Loucy (cell line): Measurements from ENCODE around the gene TEX48.

ENCODE experiments used
- H2AFZ ChIP-seq: fragments of 200-600 bp; sonication (generic); 2 replicates; pipeline ENCODE4 v1.6.0; 2016; ENCODE audit warnings: antibody characterized with exemption, mild to moderate bottlenecking, low read length, moderate library complexity
- H3F3A ChIP-seq: fragments of 200-600 bp; 2 replicates; pipeline ENCODE4 v1.6.0; 2016; ENCODE audit warnings: antibody characterized with exemption, low read depth, mild to moderate bottlenecking
- H3K27me3 ChIP-seq: fragments of 200-600 bp; sonication (generic); 2 replicates; pipeline ENCODE4 v1.6.1; 2014; ENCODE audit warnings: low read length, mild to moderate bottlenecking; ENCODE audit not compliant: insufficient read depth, poor library complexity, severe bottlenecking
- H3K36me3 ChIP-seq: fragments of 200-600 bp; sonication (generic); 2 replicates; pipeline ENCODE4 v1.6.1; 2016; ENCODE audit warnings: low read length; ENCODE audit not compliant: insufficient read depth
- H3K4me1 ChIP-seq: fragments of 200-600 bp; sonication (generic); 2 replicates; pipeline ENCODE4 v1.5.1; 2014; ENCODE audit warnings: low read length, mild to moderate bottlenecking; ENCODE audit not compliant: insufficient read depth, poor library complexity, severe bottlenecking
- H3K4me2 ChIP-seq: fragments of 200-600 bp; sonication (generic); 2 replicates; pipeline ENCODE4 v1.6.0; 2014; ENCODE audit warnings: antibody characterized with exemption, low read length, low read depth, mild to moderate bottlenecking; ENCODE audit not compliant: poor library complexity, severe bottlenecking
- H3K4me3 ChIP-seq: fragments of 200-600 bp; sonication (generic); 2 replicates; pipeline ENCODE4 v1.5.1; 2014; ENCODE audit warnings: low read length, mild to moderate bottlenecking, mixed read lengths; ENCODE audit not compliant: poor library complexity, severe bottlenecking
- H3K79me2 ChIP-seq: fragments of 200-600 bp; sonication (generic); 2 replicates; pipeline ENCODE4 v1.6.1; 2014; ENCODE audit warnings: low read length; ENCODE audit not compliant: insufficient read depth
- H3K9ac ChIP-seq: fragments of 200-600 bp; sonication (generic); 2 replicates; pipeline ENCODE4 v1.6.0; 2014; ENCODE audit warnings: mild to moderate bottlenecking, low read depth, low read length, moderate library complexity; ENCODE audit not compliant: poor library complexity, severe bottlenecking
- H3K9me2 ChIP-seq: fragments of 200-600 bp; sonication (generic); replicated peaks from 2 replicates; pipeline ENCODE4 v1.6.1; 2016; ENCODE audit warnings: low read depth, low read length, mixed read lengths
- H3K9me3 ChIP-seq: fragments of 200-600 bp; sonication (generic); 2 replicates; pipeline ENCODE4 v1.6.1; 2014; ENCODE audit warnings: mild to moderate bottlenecking, antibody characterized with exemption, low read length, low read depth; ENCODE audit not compliant: insufficient read depth
- H4K20me1 ChIP-seq: fragments of 200-600 bp; sonication (generic); 2 replicates; pipeline ENCODE4 v1.6.0; 2014; ENCODE audit warnings: antibody characterized with exemption, low read length, mild to moderate bottlenecking; ENCODE audit not compliant: insufficient read depth, poor library complexity, severe bottlenecking
- CTCF ChIP-seq: fragments of 200-600 bp; sonication (generic); conservative IDR thresholded peaks from 2 replicates; pipeline ENCODE4 v1.5.1; 2014; ENCODE audit warnings: mild to moderate bottlenecking, antibody characterized with exemption, low read length
- EZH2phosphoT487 ChIP-seq: fragments of 200-600 bp; IDR thresholded peaks from 2 replicates; pipeline ENCODE4 v1.6.1; 2018; ENCODE audit warnings: antibody characterized with exemption, mild to moderate bottlenecking, moderate library complexity, borderline replicate concordance

The TEX48 gene

GRCh38 chr9:114690308-114690707 lies 8.3 kb upstream of the TEX48 start:
- no peaks in the 10 kb centered on the region for H3K9me2 ChIP-seq
- no peaks in the 10 kb centered on the region for H3K27me3 ChIP-seq
- no peaks in the 10 kb centered on the region for H3F3A ChIP-seq
- no peaks in the 10 kb centered on the region for H4K20me1 ChIP-seq
- no peak overlapping the region for H3K4me3 ChIP-seq
- H3K4me1 ChIP-seq = no peaks in the 10 kb centered on the region
- H3K36me3 ChIP-seq = no peaks in the 10 kb centered on the region
- H3K9ac ChIP-seq = no peak overlapping the region
- H3K9me3 ChIP-seq = no peaks in the 10 kb centered on the region
- no peak overlapping the region for H3K4me2 ChIP-seq
- no peak for TF ChIP-seq CTCF
- TF ChIP-seq EZH2phosphoT487 = no peak
- no peaks in the 10 kb centered on the region for H3K79me2 ChIP-seq
- no peak overlapping the region for H2AFZ ChIP-seq

GRCh38 chr9:114689813-114690212 lies 7.8 kb upstream of the TEX48 start:
- no peaks in the 10 kb centered on the region for H3F3A ChIP-seq

GRCh38 chr9:114688909-114689610 lies 7.1 kb upstream of the TEX48 start:
- Histone ChIP-seq H4K20me1 (no peaks in the 10 kb centered on the region), H3K4me1 (no peaks in the 10 kb centered on the region), H3K27me3 (no peaks in the 10 kb centered on the region), H3K9ac (no peak overlapping the region), H3K4me3 (no peak overlapping the region), H3K4me2 (no peak overlapping the region), H3K9me3 (no peaks in the 10 kb centered on the region), H3F3A (no peaks in the 10 kb centered on the region), H3K79me2 (no peaks in the 10 kb centered on the region), H3K36me3 (no peaks in the 10 kb centered on the region), H2AFZ (no peak overlapping the region), H3K9me2 (no peaks in the 10 kb centered on the region)
- no peak for TF ChIP-seq CTCF
- TF ChIP-seq EZH2phosphoT487 = no peak

More at GRCh38 chr9:114689813-114690212, 7.8 kb upstream of the TEX48 start:
- no peaks in the 10 kb centered on the region for H3K4me1 ChIP-seq
- no peaks in the 10 kb centered on the region for H3K9me3 ChIP-seq
- no peak for TF ChIP-seq CTCF
- TF ChIP-seq EZH2phosphoT487 = no peak
- no peaks in the 10 kb centered on the region for H3K79me2 ChIP-seq
- H3K4me2 ChIP-seq = no peak overlapping the region
- no peak overlapping the region for H3K4me3 ChIP-seq
- H4K20me1 ChIP-seq = no peaks in the 10 kb centered on the region
- no peak overlapping the region for H3K9ac ChIP-seq
- no peaks in the 10 kb centered on the region for H3K27me3 ChIP-seq
- no peak overlapping the region for H2AFZ ChIP-seq
- no peaks in the 10 kb centered on the region for H3K36me3 ChIP-seq
- H3K9me2 ChIP-seq = no peaks in the 10 kb centered on the region
